HUES48 (cell line): ENCODE results near the gene PRPF19.

Experiments
- H3K27ac ChIP-seq: one replicate; pipeline ENCODE4 v1.7.0; 2013; ENCODE audit warnings: low read depth, low read length, inconsistent platforms
- H3K27me3 ChIP-seq: 2 replicates; pipeline ENCODE4 v1.6.1; 2013; ENCODE audit warnings: mild to moderate bottlenecking, low read length; ENCODE audit not compliant: control insufficient read depth, insufficient read depth
- H3K36me3 ChIP-seq: 2 replicates; pipeline ENCODE4 v1.6.1; 2013; ENCODE audit warnings: low read length; ENCODE audit not compliant: control insufficient read depth, insufficient read depth
- H3K4me1 ChIP-seq: 2 replicates; pipeline ENCODE4 v1.6.1; 2013; ENCODE audit warnings: mild to moderate bottlenecking, low read length; ENCODE audit not compliant: control insufficient read depth, insufficient read depth
- H3K4me3 ChIP-seq: 2 replicates; pipeline ENCODE4 v1.5.1; 2013; ENCODE audit warnings: mild to moderate bottlenecking, low read depth, low read length
- H3K9ac ChIP-seq: 2 replicates; pipeline ENCODE4 v1.6.1; 2013; ENCODE audit warnings: mild to moderate bottlenecking, low read depth, low read length, moderate library complexity
- H3K9me3 ChIP-seq: 2 replicates; pipeline ENCODE4 v1.6.1; 2013; ENCODE audit warnings: low read length; ENCODE audit not compliant: control insufficient read depth, insufficient read depth

The PRPF19 gene

GRCh38 chr11:60864856-60865513, 41.4 kb downstream of the PRPF19 start:
- Histone ChIP-seq H3K4me3 (no peak overlapping the region), H3K9ac (no peak overlapping the region), H3K27me3 (no peaks in the 10 kb centered on the region), H3K9me3 (no peaks in the 10 kb centered on the region), H3K36me3 (no peaks in the 10 kb centered on the region), H3K4me1 (no peaks in the 10 kb centered on the region), H3K27ac (no peak overlapping the region)

GRCh38 chr11:60863550-60864521, 42.5 kb downstream of the PRPF19 start:
- Histone ChIP-seq H3K36me3 (no peaks in the 10 kb centered on the region), H3K9me3 (no peaks in the 10 kb centered on the region), H3K4me1 (no peaks in the 10 kb centered on the region), H3K27ac (no peak overlapping the region), H3K9ac (no peak overlapping the region), H3K27me3 (no peaks in the 10 kb centered on the region), H3K4me3 (no peak overlapping the region)

- Histone ChIP-seq H3K9ac (no peak overlapping the region), H3K4me3 (no peak overlapping the region), H3K9me3 (no peaks in the 10 kb centered on the region), H3K4me1 (no peaks in the 10 kb centered on the region), H3K27ac (no peak overlapping the region), H3K36me3 (no peaks in the 10 kb centered on the region), H3K27me3 (no peaks in the 10 kb centered on the region)
Measured at GRCh38 chr11:60862171-60862570, 44.2 kb downstream of the PRPF19 start.

- no peak overlapping the region for H3K4me3 ChIP-seq
- no peak overlapping the region for H3K27ac ChIP-seq
- no peaks in the 10 kb centered on the region for H3K9me3 ChIP-seq
- H3K4me1 ChIP-seq: no peaks in the 10 kb centered on the region
- no peaks in the 10 kb centered on the region for H3K36me3 ChIP-seq
- no peaks in the 10 kb centered on the region for H3K27me3 ChIP-seq
- no peak overlapping the region for H3K9ac ChIP-seq
Measured at GRCh38 chr11:60860943-60861342, 45.4 kb downstream of the PRPF19 start.

GRCh38 chr11:60859616-60860250, 46.7 kb downstream of the PRPF19 start:
- no peak overlapping the region for H3K9ac ChIP-seq
- no peak overlapping the region for H3K4me3 ChIP-seq
- no peak overlapping the region for H3K27ac ChIP-seq
- H3K36me3 ChIP-seq: no peaks in the 10 kb centered on the region
- no peaks in the 10 kb centered on the region for H3K9me3 ChIP-seq
- H3K27me3 ChIP-seq: peaks cover 9% of the 10 kb centered on the region
- no peaks in the 10 kb centered on the region for H3K4me1 ChIP-seq

- Histone ChIP-seq H3K36me3 (no peaks in the 10 kb centered on the region), H3K27me3 (peaks cover 18% of the 10 kb centered on the region), H3K27ac (no peak overlapping the region), H3K9ac (no peak overlapping the region), H3K4me1 (no peaks in the 10 kb centered on the region), H3K9me3 (no peaks in the 10 kb centered on the region), H3K4me3 (no peak overlapping the region)
Measured at GRCh38 chr11:60858731-60859464, 47.5 kb downstream of the PRPF19 start.

- Histone ChIP-seq H3K4me3 (no peak overlapping the region), H3K27ac (no peak overlapping the region), H3K9ac (no peak overlapping the region), H3K27me3 (peaks cover 24% of the 10 kb centered on the region), H3K4me1 (no peaks in the 10 kb centered on the region), H3K9me3 (no peaks in the 10 kb centered on the region), H3K36me3 (no peaks in the 10 kb centered on the region)
Measured at GRCh38 chr11:60858236-60858635, 48.1 kb downstream of the PRPF19 start.

- Histone ChIP-seq H3K4me3 (no peak overlapping the region), H3K9ac (no peak overlapping the region), H3K36me3 (no peaks in the 10 kb centered on the region), H3K9me3 (no peaks in the 10 kb centered on the region), H3K27ac (no peak overlapping the region), H3K4me1 (no peaks in the 10 kb centered on the region), H3K27me3 (peaks cover 31% of the 10 kb centered on the region)
Measured at GRCh38 chr11:60857378-60858232, 48.8 kb downstream of the PRPF19 start.

- Histone ChIP-seq H3K9me3 (no peaks in the 10 kb centered on the region), H3K27me3 (peaks cover 32% of the 10 kb centered on the region), H3K9ac (no peak within 1 kb of the TSS), H3K36me3 (peaks cover 6% of the 10 kb centered on the region), H3K4me1 (peaks cover 6% of the 10 kb centered on the region), H3K4me3 (no peak within 1 kb of the TSS), H3K27ac (no peak within 1 kb of the TSS)
Measured at GRCh38 chr11:60855726-60856633, 50.4 kb downstream of the PRPF19 start, which contains the start of gene PTGDR2. PTGDR2 (minus strand) TSS chr11:60855950; CDS start chr11:60853722, 2,228 bp downstream.
